Panc1 (cell line): ENCODE results near the gene GUCY2C. TPM values are rescaled to one million over a fixed set of nuclear protein-coding genes. Genes with fewer than 3 reads are reported as not detected.

Experiments
- ATAC-seq: fragments of 200-7000 bp; cut with Tn5 transposase; 2 replicates; pipeline ENCODE4 v1.9.1; 2020; ENCODE audit warnings: mild to moderate bottlenecking, moderate library complexity
- BruUV-seq: library from RNA; stranded (reverse); fragments of 400-500 nt; replicated peaks from 2 replicates; lab custom pipeline; 2021; lab: Mats Ljungman, UMichigan
- CTCF ChIA-PET: fragments of 300-600 bp; sonication (Branson Sonifier 250); formaldehyde crosslinking; loops from one replicate; lab custom pipeline; 2022; ENCODE audit warnings: antibody characterized with exemption; lab: Charles Lee
- POLR2A ChIA-PET: fragments of 300-600 bp; sonication (Branson Sonifier 250); formaldehyde crosslinking; loops from one replicate; lab custom pipeline; 2022; ENCODE audit warnings: antibody characterized with exemption; lab: Charles Lee
- DNase-seq: peaks from one replicate; pipeline ENCODE4 v3.0.0-alpha.2; 2010; ENCODE audit warnings: low read depth, low spot score
- H3K27ac ChIP-seq: 2 replicates; pipeline ENCODE4 v1.5.1; 2011; ENCODE audit warnings: mild to moderate bottlenecking, low read length, inconsistent platforms
- H3K27me3 ChIP-seq: fragments of 200-500 bp; sonication (Bioruptor generic); 2 replicates; pipeline ENCODE4 v1.6.0; 2014; ENCODE audit warnings: low read length, inconsistent platforms; ENCODE audit not compliant: control insufficient read depth, insufficient read depth
- H3K36me3 ChIP-seq: fragments of 200-500 bp; sonication (Bioruptor generic); 2 replicates; pipeline ENCODE4 v1.5.1; 2014; ENCODE audit warnings: inconsistent platforms, mild to moderate bottlenecking, low read length, moderate library complexity; ENCODE audit not compliant: control insufficient read depth, insufficient read depth
- H3K4me1 ChIP-seq: 2 replicates; pipeline ENCODE4 v1.5.1; 2011; ENCODE audit warnings: inconsistent platforms, mild to moderate bottlenecking, low read length, moderate library complexity; ENCODE audit not compliant: control insufficient read depth, insufficient read depth
- H3K4me3 ChIP-seq, 2 experiments: 2 replicates each; pipeline ENCODE4 v1.5.1; 2011 to 2012; ENCODE audit warnings: low read depth in 2 of 2, low read length in 2 of 2, mild to moderate bottlenecking in 2 of 2, inconsistent platforms in 1 of 2, moderate library complexity in 1 of 2
- H3K9me3 ChIP-seq: fragments of 200-500 bp; sonication (Bioruptor generic); 2 replicates; pipeline ENCODE4 v1.5.1; 2014; ENCODE audit warnings: low read depth, mild to moderate bottlenecking, inconsistent platforms, low read length, moderate library complexity; ENCODE audit not compliant: control insufficient read depth, insufficient read depth
- CTCF ChIP-seq: fragments of 450-650 bp; IDR thresholded peaks from 2 replicates; pipeline ENCODE4 v1.5.1; 2017; ENCODE audit warnings: mild to moderate bottlenecking
- POLR2AphosphoS5 ChIP-seq: IDR thresholded peaks from 2 replicates; pipeline ENCODE4 v1.6.1; 2012; ENCODE audit warnings: mild to moderate bottlenecking, low read depth, low read length, moderate library complexity
- REST ChIP-seq, 2 experiments: IDR thresholded peaks; 2 replicates each; pipeline ENCODE4 v1.6.1; 2011 to 2012; ENCODE audit warnings: low read depth in 2 of 2, control low read depth in 1 of 2, low read length in 1 of 2, mild to moderate bottlenecking in 1 of 2, moderate library complexity in 1 of 2; ENCODE audit not compliant: insufficient read depth in 1 of 2
- SIN3A ChIP-seq: IDR thresholded peaks from 2 replicates; pipeline ENCODE4 v1.6.1; 2012; ENCODE audit warnings: low read depth, mild to moderate bottlenecking, low read length, moderate library complexity, borderline replicate concordance; ENCODE audit not compliant: insufficient read depth
- TCF7L2 ChIP-seq: IDR thresholded peaks from 2 replicates; pipeline ENCODE4 v1.6.1; 2011; ENCODE audit warnings: mild to moderate bottlenecking, low read depth, low read length, inconsistent platforms
- in situ Hi-C: cut with HindIII; loops from 2 replicates; pipeline ENCODE4 v1.10.0; 2016; ENCODE audit warnings: low sequenced_read_pairs, low pct_unique_long_range_greater_than_20kb
- intact Hi-C: fragments of 100-400 bp; cut with micrococcal nuclease; formaldehyde crosslinking; loops from one replicate; pipeline ENCODE4 v1.10.0; 2022; ENCODE audit not compliant: unreplicated experiment
- total RNA-seq: library from RNA; stranded (reverse); gene quantifications from one replicate; pipeline ENCODE4 v1.2.1, GENCODE V29; 2021; ENCODE audit not compliant: unreplicated experiment

GUCY2C gene
- total RNA-seq, 1 experiment from 2014 or later, result 0.13 TPM

- Histone ChIP-seq H3K27me3 (no peaks in the 10 kb centered on the region), H3K9me3 (no peaks in the 10 kb centered on the region), H3K4me1 (no peaks in the 10 kb centered on the region), H3K27ac (no peak overlapping the region), H3K36me3 (no peaks in the 10 kb centered on the region), H3K4me3 (no peak overlapping the region)
- ChIA-PET CTCF (no interaction called here), POLR2A (no interaction called here)
- in situ Hi-C loops, result no loop called here
- ATAC-seq (no peak), DNase-seq (no peak)
- TF ChIP-seq CTCF (no peak), REST (IDR thresholded peaks at IDR 0.05; ENCODE audit: insufficient read depth in 1 of 2, low read depth in 2 of 2, low read length in 1 of 2) (no peak), TCF7L2 (no peak), POLR2AphosphoS5 (no peak), SIN3A (no peak)
- no TSS peak for BruUV-seq
- intact Hi-C loops, result no loop called here
Measured at GRCh38 chr12:14588571-14588970, 107.8 kb downstream of the GUCY2C start.

GRCh38 chr12:14578646-14579045, 117.8 kb downstream of the GUCY2C start:
- Histone ChIP-seq H3K4me3 (no peak overlapping the region), H3K27me3 (no peaks in the 10 kb centered on the region), H3K4me1 (no peaks in the 10 kb centered on the region), H3K9me3 (no peaks in the 10 kb centered on the region), H3K36me3 (no peaks in the 10 kb centered on the region), H3K27ac (no peak overlapping the region)
- ChIA-PET CTCF (no interaction called here), POLR2A (no interaction called here)
- DNase-seq, result no peak
- intact Hi-C loops (no loop called here), in situ Hi-C loops (no loop called here)
- BruUV-seq, result no TSS peak
- no peak for TF ChIP-seq SIN3A
- TF ChIP-seq TCF7L2, result no peak
- TF ChIP-seq REST (IDR thresholded peaks at IDR 0.05; ENCODE audit: insufficient read depth in 1 of 2, low read depth in 2 of 2, low read length in 1 of 2), result no peak
- no peak for TF ChIP-seq POLR2AphosphoS5
- no peak for TF ChIP-seq CTCF
- ATAC-seq, result no peak
